ENCODE data around the gene METTL8. TPM values are rescaled to one million over a fixed set of nuclear protein-coding genes. Genes with fewer than 3 reads are reported as not detected.

METTL8 gene, protein sequence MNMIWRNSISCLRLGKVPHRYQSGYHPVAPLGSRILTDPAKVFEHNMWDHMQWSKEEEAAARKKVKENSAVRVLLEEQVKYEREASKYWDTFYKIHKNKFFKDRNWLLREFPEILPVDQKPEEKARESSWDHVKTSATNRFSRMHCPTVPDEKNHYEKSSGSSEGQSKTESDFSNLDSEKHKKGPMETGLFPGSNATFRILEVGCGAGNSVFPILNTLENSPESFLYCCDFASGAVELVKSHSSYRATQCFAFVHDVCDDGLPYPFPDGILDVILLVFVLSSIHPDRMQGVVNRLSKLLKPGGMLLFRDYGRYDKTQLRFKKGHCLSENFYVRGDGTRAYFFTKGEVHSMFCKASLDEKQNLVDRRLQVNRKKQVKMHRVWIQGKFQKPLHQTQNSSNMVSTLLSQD
- total RNA-seq (2021; ENCODE audit: unreplicated experiment) = 27.7 TPM
- 9.4 TPM for polyA plus RNA-seq (2012; ENCODE audit: insufficient read length)
- Bru-seq, nascent RNA = percentile 75 among the genes with signal in this experiment
- percentile 73 among the genes with signal in this experiment for BruChase-seq, experiment 1, labeled RNA remaining after a 2-hour chase
- percentile 72 among the genes with signal in this experiment for BruChase-seq, experiment 2, labeled RNA remaining after a 6-hour chase
- long read RNA-seq, full-length matches to known transcripts = 11 of 27 reads
- long read RNA-seq, partial matches to known transcripts = 2 of 27 reads
- long read RNA-seq, other reads (novel, unspliced or antisense) = 14 of 27 reads

- CTCF ChIA-PET = interaction anchor here (0.6 kb wide), 1 partner anchor 111 kb away, joined by 11 read pairs; no protein-coding TSS in a partner anchor
- TF ChIP-seq SIN3A (IDR thresholded peaks at IDR 0.05; ENCODE audit: borderline replicate concordance, insufficient read depth, low read depth, low read length) = no peak; the same call in 1 of the 2 replicates
- no peak; the same call in 1 of the 2 replicates for TF ChIP-seq POLR2AphosphoS5 (IDR thresholded peaks at IDR 0.05; ENCODE audit: low read depth, low read length)
- TF ChIP-seq, protein P1, sequence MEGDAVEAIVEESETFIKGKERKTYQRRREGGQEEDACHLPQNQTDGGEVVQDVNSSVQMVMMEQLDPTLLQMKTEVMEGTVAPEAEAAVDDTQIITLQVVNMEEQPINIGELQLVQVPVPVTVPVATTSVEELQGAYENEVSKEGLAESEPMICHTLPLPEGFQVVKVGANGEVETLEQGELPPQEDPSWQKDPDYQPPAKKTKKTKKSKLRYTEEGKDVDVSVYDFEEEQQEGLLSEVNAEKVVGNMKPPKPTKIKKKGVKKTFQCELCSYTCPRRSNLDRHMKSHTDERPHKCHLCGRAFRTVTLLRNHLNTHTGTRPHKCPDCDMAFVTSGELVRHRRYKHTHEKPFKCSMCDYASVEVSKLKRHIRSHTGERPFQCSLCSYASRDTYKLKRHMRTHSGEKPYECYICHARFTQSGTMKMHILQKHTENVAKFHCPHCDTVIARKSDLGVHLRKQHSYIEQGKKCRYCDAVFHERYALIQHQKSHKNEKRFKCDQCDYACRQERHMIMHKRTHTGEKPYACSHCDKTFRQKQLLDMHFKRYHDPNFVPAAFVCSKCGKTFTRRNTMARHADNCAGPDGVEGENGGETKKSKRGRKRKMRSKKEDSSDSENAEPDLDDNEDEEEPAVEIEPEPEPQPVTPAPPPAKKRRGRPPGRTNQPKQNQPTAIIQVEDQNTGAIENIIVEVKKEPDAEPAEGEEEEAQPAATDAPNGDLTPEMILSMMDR (IDR thresholded peaks at IDR 0.05) = peak; percentile 61
- Histone ChIP-seq H3K4me3 (ENCODE audit: low read depth in 2 of 2, low read length in 2 of 2) (peak within 1 kb of the TSS; percentile 95), H3K9me3 (ENCODE audit: control insufficient read depth, insufficient read depth, low read depth, low read length) (peaks cover 7% of the 10 kb centered on the region; the same call in 1 of the 2 replicates), H3K4me1 (ENCODE audit: control insufficient read depth, insufficient read depth, low read length) (peaks cover 10% of the 10 kb centered on the region), H3K36me3 (ENCODE audit: control insufficient read depth, insufficient read depth, low read length) (peaks cover 4% of the 10 kb centered on the region; the same call in 1 of the 2 replicates), H3K27ac (ENCODE audit: low read length) (peak within 1 kb of the TSS; percentile 96), H3K27me3 (ENCODE audit: control insufficient read depth, insufficient read depth, low read length) (no peaks in the 10 kb centered on the region)
- intact Hi-C loops (cut with micrococcal nuclease; ENCODE audit: unreplicated experiment) = loop anchor here (5.0 kb wide), 2 partner anchors 446 to 461 kb away; no protein-coding TSS in a partner anchor
- ATAC-seq = no peak
- in situ Hi-C loops (cut with HindIII; ENCODE audit: low pct_unique_long_range_greater_than_20kb, low sequenced_read_pairs) = no loop called here
- POLR2A ChIA-PET = no interaction called here
- BruUV-seq (replicated peaks) = no TSS peak
- DNase-seq (ENCODE audit: low read depth, low spot score) = no peak
Observed at GRCh38 chr2:171433763-171434012, at the start of gene METTL8. Gene METTL8, minus strand, starts transcription at chr2:171433990. Its CDS starts 41,805 bp downstream, at chr2:171392185.

GRCh38 chr2:171482877-171483276 lies 49.1 kb upstream of the METTL8 start:
- ChIA-PET POLR2A (no interaction called here), CTCF (no interaction called here)
- TF ChIP-seq REST (IDR thresholded peaks at IDR 0.05; ENCODE audit: insufficient read depth in 1 of 2, low read depth in 2 of 2, low read length in 1 of 2) = no peak
- TF ChIP-seq TCF7L2 (IDR thresholded peaks at IDR 0.05; ENCODE audit: low read depth, low read length) = no peak
- TF ChIP-seq POLR2AphosphoS5 (IDR thresholded peaks at IDR 0.05; ENCODE audit: low read depth, low read length) = no peak
- TF ChIP-seq, protein P1 (IDR thresholded peaks at IDR 0.05) = no peak
- TF ChIP-seq SIN3A (IDR thresholded peaks at IDR 0.05; ENCODE audit: borderline replicate concordance, insufficient read depth, low read depth, low read length) = no peak
- no peak overlapping the region for H3K27ac ChIP-seq (ENCODE audit: low read length)
- H3K36me3 ChIP-seq (ENCODE audit: control insufficient read depth, insufficient read depth, low read length) = peaks cover 3% of the 10 kb centered on the region; the same call in 1 of the 2 replicates
- no peaks in the 10 kb centered on the region for H3K4me1 ChIP-seq (ENCODE audit: control insufficient read depth, insufficient read depth, low read length)
- intact Hi-C loops (cut with micrococcal nuclease; ENCODE audit: unreplicated experiment) (no loop called here), in situ Hi-C loops (cut with HindIII; ENCODE audit: low pct_unique_long_range_greater_than_20kb, low sequenced_read_pairs) (no loop called here)
- BruUV-seq (replicated peaks) = no TSS peak
- ATAC-seq = no peak
- no peaks in the 10 kb centered on the region for H3K9me3 ChIP-seq (ENCODE audit: control insufficient read depth, insufficient read depth, low read depth, low read length)
- no peak overlapping the region for H3K4me3 ChIP-seq (ENCODE audit: low read depth in 2 of 2, low read length in 2 of 2)
- H3K27me3 ChIP-seq (ENCODE audit: control insufficient read depth, insufficient read depth, low read length) = no peaks in the 10 kb centered on the region
- no peak for DNase-seq (ENCODE audit: low read depth, low spot score)
